Mesenchymal stem cell (in vitro differentiated cells and primary cell): ENCODE measurements around the gene ELL2.

Experiments used
- DNase-seq: peaks from one replicate; pipeline ENCODE4 v3.0.0-alpha.2; 2013
- H2AFZ ChIP-seq: one replicate; pipeline ENCODE4 v1.6.1; 2013; ENCODE audit warnings: low read depth, mild to moderate bottlenecking, control low read depth, inconsistent platforms, low read length, moderate library complexity
- H2AK5ac ChIP-seq: 2 replicates; pipeline ENCODE4 v1.6.1; 2013; ENCODE audit warnings: low read length, moderate library complexity, mild to moderate bottlenecking, inconsistent platforms; ENCODE audit not compliant: severe bottlenecking
- H2BK120ac ChIP-seq: one replicate; pipeline ENCODE4 v1.6.1; 2013; ENCODE audit warnings: low read depth, mild to moderate bottlenecking, inconsistent platforms, low read length, moderate library complexity
- H2BK12ac ChIP-seq, 2 experiments: one replicate each; pipeline ENCODE4 v1.6.1; 2013; ENCODE audit warnings: inconsistent platforms in 2 of 2, low read length in 2 of 2, mild to moderate bottlenecking in 2 of 2, moderate library complexity in 2 of 2, control low read depth in 1 of 2
- H2BK15ac ChIP-seq: one replicate; pipeline ENCODE4 v1.6.1; 2013; ENCODE audit warnings: mild to moderate bottlenecking, low read depth, inconsistent platforms; ENCODE audit not compliant: poor library complexity, severe bottlenecking
- H2BK5ac ChIP-seq: 2 replicates; pipeline ENCODE4 v1.6.1; 2013; ENCODE audit warnings: low read depth, mild to moderate bottlenecking, low read length, control low read depth, inconsistent platforms; ENCODE audit not compliant: poor library complexity, severe bottlenecking
- H3K14ac ChIP-seq, 2 experiments: one replicate each; pipeline ENCODE4 v1.6.1; 2013; ENCODE audit warnings: inconsistent platforms in 2 of 2, low read length in 2 of 2, control low read depth in 1 of 2, mild to moderate bottlenecking in 1 of 2, moderate library complexity in 1 of 2
- H3K18ac ChIP-seq, 2 experiments: one replicate each; pipeline ENCODE4 v1.6.1; 2013; ENCODE audit warnings: inconsistent platforms in 2 of 2, low read length in 2 of 2, control low read depth in 1 of 2, low read depth in 1 of 2, mild to moderate bottlenecking in 1 of 2
- H3K23ac ChIP-seq, 2 experiments: one replicate each; pipeline ENCODE4 v1.6.1; 2013; ENCODE audit warnings: inconsistent platforms in 2 of 2, low read length in 2 of 2, mild to moderate bottlenecking in 2 of 2, moderate library complexity in 2 of 2, control low read depth in 1 of 2
- H3K27ac ChIP-seq: 2 replicates; pipeline ENCODE4 v1.5.1; 2013; ENCODE audit warnings: mild to moderate bottlenecking, moderate library complexity, low read length, control low read depth, inconsistent platforms; ENCODE audit not compliant: poor library complexity, severe bottlenecking
- H3K27me3 ChIP-seq, 2 experiments: 2 replicates each; pipeline versions ENCODE4 v1.6.1 to v1.7.0; 2013; ENCODE audit warnings: low read length in 2 of 2, mild to moderate bottlenecking in 2 of 2, moderate library complexity in 2 of 2, control low read depth in 1 of 2, inconsistent platforms in 1 of 2; ENCODE audit not compliant: control insufficient read depth in 1 of 2, insufficient read depth in 1 of 2
- H3K36me3 ChIP-seq, 2 experiments: 2 replicates each; pipeline versions ENCODE4 v1.6.1 to v1.7.0; 2013; ENCODE audit warnings: low read length in 2 of 2, control low read depth in 1 of 2, inconsistent platforms in 1 of 2, low read depth in 1 of 2, mild to moderate bottlenecking in 1 of 2; ENCODE audit not compliant: insufficient read depth in 2 of 2, control insufficient read depth in 1 of 2
- H3K4ac ChIP-seq, 2 experiments: one replicate each; pipeline ENCODE4 v1.6.1; 2013; ENCODE audit warnings: inconsistent platforms in 2 of 2, low read length in 2 of 2, mild to moderate bottlenecking in 2 of 2, moderate library complexity in 2 of 2, control low read depth in 1 of 2, low read depth in 1 of 2
- H3K4me1 ChIP-seq: 2 replicates; pipeline ENCODE4 v1.6.1; 2013; ENCODE audit warnings: low read depth, low read length, control low read depth; ENCODE audit not compliant: control insufficient read depth, insufficient read depth
- H3K4me2 ChIP-seq: 2 replicates; pipeline ENCODE4 v1.6.1; 2013; ENCODE audit warnings: low read length, mild to moderate bottlenecking, inconsistent platforms; ENCODE audit not compliant: poor library complexity, severe bottlenecking
- H3K4me3 ChIP-seq, 2 experiments: 2 replicates each; pipeline versions ENCODE4 v1.5.1 to v1.7.0; 2013; ENCODE audit warnings: low read length in 2 of 2, mild to moderate bottlenecking in 2 of 2, control low read depth in 1 of 2, low read depth in 1 of 2; ENCODE audit not compliant: insufficient read depth in 1 of 2
- H3K79me1 ChIP-seq: replicated peaks from 2 replicates; pipeline ENCODE4 v1.6.1; 2013; ENCODE audit warnings: mild to moderate bottlenecking, control low read depth, low read length, inconsistent platforms; ENCODE audit not compliant: poor library complexity, severe bottlenecking
- H3K9ac ChIP-seq: 2 replicates; pipeline ENCODE4 v1.7.0; 2013; ENCODE audit warnings: mild to moderate bottlenecking, low read length, moderate library complexity
- H3K9me3 ChIP-seq: 2 replicates; pipeline ENCODE4 v1.7.0; 2013; ENCODE audit warnings: mild to moderate bottlenecking, low read length; ENCODE audit not compliant: control insufficient read depth
- H4K8ac ChIP-seq: one replicate; pipeline ENCODE4 v1.6.1; 2013; ENCODE audit warnings: inconsistent platforms, mild to moderate bottlenecking, low read length, moderate library complexity
- H4K91ac ChIP-seq: one replicate; pipeline ENCODE4 v1.6.1; 2013; ENCODE audit warnings: mild to moderate bottlenecking, low read length, inconsistent platforms
- WGBS: methylation state at CpG from one replicate; pipeline ENCODE4 v1.1.7; 2013; ENCODE audit warnings: mixed read lengths; 5-methylcytosine and 5-hydroxymethylcytosine counted together

The ELL2 gene

DNA sequence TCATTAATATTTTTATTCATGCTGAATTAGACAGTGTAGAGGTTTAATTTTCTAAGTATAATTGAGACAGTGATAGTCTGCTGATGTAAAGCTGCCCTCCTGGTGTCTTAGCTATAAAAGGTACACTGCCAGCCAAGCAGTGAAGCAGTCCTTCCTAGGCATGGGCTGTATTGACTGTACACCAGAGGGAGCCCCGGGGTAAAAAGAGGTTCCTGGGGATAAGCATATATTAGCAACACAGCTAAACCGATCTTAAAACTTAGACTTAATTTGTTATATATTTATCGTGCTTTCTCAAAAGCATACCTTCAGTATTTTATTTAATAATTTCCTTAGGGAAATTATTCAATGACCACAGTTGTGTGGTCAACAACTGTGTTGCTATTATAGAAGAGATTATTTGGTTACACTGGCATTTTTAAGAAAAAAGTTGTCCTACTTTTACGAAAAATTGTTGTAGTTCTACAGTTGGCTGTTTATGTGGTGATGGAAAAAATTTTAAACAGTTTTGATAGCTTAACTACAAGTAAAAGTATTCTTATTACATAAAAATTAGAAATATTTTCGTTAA, 68.8 kb downstream of the ELL2 start:
- Histone ChIP-seq H3K14ac (no peak overlapping the region), H2BK15ac (no peak overlapping the region), H2BK5ac (no peak overlapping the region), H3K79me1 (peaks cover 10% of the 10 kb centered on the region), H2AK5ac (no peak overlapping the region), H3K4me3 (no peak overlapping the region), H2BK120ac (no peak overlapping the region), H3K9me3 (no peaks in the 10 kb centered on the region), H3K18ac (no peak overlapping the region), H3K27ac (no peak overlapping the region), H4K8ac (no peak overlapping the region), H3K4ac (no peak overlapping the region), H3K4me1 (no peaks in the 10 kb centered on the region), H3K27me3 (no peaks in the 10 kb centered on the region), H2BK12ac (no peak overlapping the region), H3K9ac (no peak overlapping the region), H3K23ac (no peak overlapping the region), H4K91ac (no peak overlapping the region), H3K4me2 (no peak overlapping the region), H3K36me3 (peaks cover 17 to 99% of the 10 kb centered on the region in 2 experiments), H2AFZ (no peak overlapping the region)
- WGBS = 100% methylated on average over 2 of the region's 5 CpGs
- peak; percentile 57 for DNase-seq

DNA sequence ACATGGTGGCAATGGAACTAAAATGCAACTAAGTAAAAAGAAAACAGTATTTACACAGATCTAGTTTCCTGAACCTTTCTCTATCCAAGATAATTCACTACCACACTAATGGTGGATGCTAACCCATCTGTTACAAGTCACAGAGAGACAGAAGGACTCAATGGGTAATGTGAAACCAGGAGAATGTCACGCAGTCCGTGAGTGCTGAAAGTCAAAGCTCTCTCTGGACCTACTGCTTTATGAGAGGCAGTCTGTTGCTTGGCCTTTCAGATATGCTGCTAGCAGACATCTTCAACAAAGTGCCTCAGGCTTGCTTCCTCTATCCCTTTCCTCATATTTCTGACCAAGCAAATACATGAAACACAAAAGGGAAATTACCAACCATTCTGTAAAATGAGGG, 70.2 kb downstream of the ELL2 start:
- Histone ChIP-seq H2BK5ac (no peak overlapping the region), H2AK5ac (no peak overlapping the region), H3K4me3 (no peak overlapping the region), H3K9me3 (no peaks in the 10 kb centered on the region), H3K18ac (no peak overlapping the region), H3K23ac (no peak overlapping the region), H2BK12ac (no peak overlapping the region), H2AFZ (no peak overlapping the region), H2BK15ac (no peak overlapping the region), H4K8ac (no peak overlapping the region), H3K14ac (no peak overlapping the region), H3K27me3 (no peaks in the 10 kb centered on the region), H3K9ac (no peak overlapping the region), H3K27ac (no peak overlapping the region), H3K79me1 (peaks cover 7% of the 10 kb centered on the region), H4K91ac (no peak overlapping the region), H3K4me1 (no peaks in the 10 kb centered on the region), H3K36me3 (peaks cover 17 to 96% of the 10 kb centered on the region in 2 experiments), H3K4ac (no peak overlapping the region), H2BK120ac (no peak overlapping the region), H3K4me2 (no peak overlapping the region)
- 88% methylated on average over 2 of the region's 2 CpGs for WGBS
- DNase-seq = no peak

DNA sequence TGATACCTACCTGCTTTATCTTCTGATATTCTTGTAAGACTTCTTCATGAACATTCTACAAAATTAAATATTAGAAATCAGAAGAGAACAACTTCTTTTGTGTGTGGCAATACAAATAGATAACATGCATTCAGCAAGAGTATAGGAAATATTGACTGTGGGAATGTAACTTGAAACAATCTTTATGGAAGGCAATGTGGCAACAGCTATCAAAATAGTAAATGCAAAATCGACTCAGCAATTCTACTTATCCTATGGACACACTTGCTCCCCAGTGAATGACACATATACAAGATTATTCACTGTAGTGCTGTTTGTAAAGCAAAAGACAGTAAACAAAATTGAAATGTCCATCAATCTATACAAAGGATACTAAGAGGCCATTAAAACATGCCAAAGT, 72.6 kb downstream of the ELL2 start:
- H4K8ac ChIP-seq = no peak overlapping the region
- peaks cover 12 to 95% of the 10 kb centered on the region in 2 experiments for H3K36me3 ChIP-seq
- no peak overlapping the region for H3K4me2 ChIP-seq
- no peak overlapping the region for H3K4me3 ChIP-seq
- no peak overlapping the region for H3K27ac ChIP-seq
- no peak for DNase-seq
- H2AFZ ChIP-seq = no peak overlapping the region
- no peak overlapping the region for H3K23ac ChIP-seq
- no peaks in the 10 kb centered on the region for H3K27me3 ChIP-seq
- no peaks in the 10 kb centered on the region for H3K9me3 ChIP-seq
- no peak overlapping the region for H2BK15ac ChIP-seq
- no peak overlapping the region for H4K91ac ChIP-seq
- no peak overlapping the region for H2BK5ac ChIP-seq
- no peak overlapping the region for H2BK12ac ChIP-seq
- no peak overlapping the region for H2BK120ac ChIP-seq
- H3K4me1 ChIP-seq = no peaks in the 10 kb centered on the region
- no peak overlapping the region for H3K4ac ChIP-seq
- no peak overlapping the region for H3K9ac ChIP-seq
- no peaks in the 10 kb centered on the region for H3K79me1 ChIP-seq
- no peak overlapping the region for H2AK5ac ChIP-seq
- WGBS = no CpG with 5 or more reads among the region's 1 CpG
- H3K18ac ChIP-seq = no peak overlapping the region
- no peak overlapping the region for H3K14ac ChIP-seq

DNA sequence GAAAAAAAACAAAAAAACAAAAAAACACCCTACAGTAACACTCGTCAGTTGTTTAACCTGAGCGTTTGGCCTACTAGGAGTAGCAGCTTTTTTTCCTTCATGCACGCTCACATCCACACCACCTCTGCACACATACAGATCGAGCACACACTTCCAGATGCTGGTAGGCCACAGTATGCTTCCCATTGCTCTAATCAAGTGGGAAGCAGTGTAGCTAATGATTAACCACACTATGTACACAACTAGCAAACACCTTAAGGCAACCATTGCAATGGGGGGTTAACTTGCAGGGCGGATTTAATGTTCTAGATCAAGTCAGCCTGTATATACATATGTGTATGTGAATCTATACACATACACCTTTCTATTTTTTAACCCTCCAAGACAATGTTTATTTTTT, 73.7 kb downstream of the ELL2 start:
- H2AK5ac ChIP-seq = no peak overlapping the region
- H3K14ac ChIP-seq = no peak overlapping the region
- no peak overlapping the region for H4K91ac ChIP-seq
- H2AFZ ChIP-seq = no peak overlapping the region
- H3K23ac ChIP-seq = no peak overlapping the region
- peaks cover 8 to 88% of the 10 kb centered on the region in 2 experiments for H3K36me3 ChIP-seq
- no peak overlapping the region for H3K4me3 ChIP-seq
- H2BK12ac ChIP-seq = no peak overlapping the region
- H3K4ac ChIP-seq = no peak overlapping the region
- 93% methylated on average over 4 of the region's 5 CpGs for WGBS
- no peaks in the 10 kb centered on the region for H3K79me1 ChIP-seq
- H2BK120ac ChIP-seq = no peak overlapping the region
- no peak overlapping the region for H3K18ac ChIP-seq
- H4K8ac ChIP-seq = no peak overlapping the region
- no peak for DNase-seq
- no peaks in the 10 kb centered on the region for H3K27me3 ChIP-seq
- H3K9me3 ChIP-seq = no peaks in the 10 kb centered on the region
- H2BK5ac ChIP-seq = no peak overlapping the region
- no peaks in the 10 kb centered on the region for H3K4me1 ChIP-seq
- H3K27ac ChIP-seq = no peak overlapping the region
- H2BK15ac ChIP-seq = no peak overlapping the region
- no peak overlapping the region for H3K4me2 ChIP-seq
- H3K9ac ChIP-seq = no peak overlapping the region
